A375 (cell line): ENCODE results near the gene AURKAIP1. TPM values are rescaled to one million over a fixed set of nuclear protein-coding genes. Genes with fewer than 3 reads are reported as not detected.

Experiments
- total RNA-seq: library from RNA; depleted of rRNA; stranded (reverse); fragments of >200 nt; shearing (Covaris generic); gene quantifications from 2 replicates; pipeline ENCODE4 v1.2.3, GENCODE V29; 2014; rRNA removed

AURKAIP1 gene
- 307 and 311 TPM in 2 replicates for total RNA-seq

DNA sequence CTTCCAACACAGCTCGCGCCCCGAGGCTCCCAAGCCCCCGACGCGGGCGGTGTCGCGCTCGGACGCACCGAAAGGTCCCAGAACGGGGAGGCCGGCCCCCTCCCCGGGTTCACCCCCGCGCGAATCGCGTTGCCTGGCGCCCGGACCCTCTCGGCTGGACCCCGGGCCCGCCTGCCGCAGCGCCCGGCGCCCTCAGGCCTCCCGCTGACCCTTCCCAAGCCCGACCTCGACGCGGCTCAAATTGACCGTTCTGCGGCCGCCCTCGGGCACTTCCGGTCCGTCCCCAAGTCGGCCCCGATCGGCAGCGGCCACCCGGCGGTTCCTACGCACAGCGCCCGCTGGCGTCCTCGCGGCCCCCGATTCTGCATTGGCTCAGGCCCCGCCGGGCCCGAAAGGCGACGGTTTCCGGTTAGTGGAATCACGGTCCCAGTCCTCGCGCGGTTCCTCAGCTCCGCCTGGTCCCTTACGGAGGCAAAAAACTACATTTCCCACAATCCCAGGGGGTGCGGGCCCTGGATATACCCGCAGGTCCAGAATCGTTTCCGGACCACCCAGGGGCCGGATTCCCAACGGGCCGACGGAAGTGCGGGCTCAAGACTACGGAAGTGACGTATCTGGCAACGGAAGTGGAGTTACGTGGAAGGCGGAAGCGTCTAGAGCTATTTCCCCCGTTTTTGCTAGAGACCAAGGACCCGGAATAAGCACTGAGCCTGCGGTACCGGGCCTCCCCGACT is at the start of gene AURKAIP1:
Gene AURKAIP1, minus strand, starts transcription at position 279 of the 734 bp plus-strand sequence. CDS start 451 bp downstream, outside the sequence.

GRCh38 chr1:1421147-1421906 is 46.3 kb upstream of the AURKAIP1 start, which contains the start of gene ANKRD65:
TSS of gene ANKRD65 (minus strand) at chr1:1421276. CDS start at chr1:1421005, 271 bp downstream.

DNA sequence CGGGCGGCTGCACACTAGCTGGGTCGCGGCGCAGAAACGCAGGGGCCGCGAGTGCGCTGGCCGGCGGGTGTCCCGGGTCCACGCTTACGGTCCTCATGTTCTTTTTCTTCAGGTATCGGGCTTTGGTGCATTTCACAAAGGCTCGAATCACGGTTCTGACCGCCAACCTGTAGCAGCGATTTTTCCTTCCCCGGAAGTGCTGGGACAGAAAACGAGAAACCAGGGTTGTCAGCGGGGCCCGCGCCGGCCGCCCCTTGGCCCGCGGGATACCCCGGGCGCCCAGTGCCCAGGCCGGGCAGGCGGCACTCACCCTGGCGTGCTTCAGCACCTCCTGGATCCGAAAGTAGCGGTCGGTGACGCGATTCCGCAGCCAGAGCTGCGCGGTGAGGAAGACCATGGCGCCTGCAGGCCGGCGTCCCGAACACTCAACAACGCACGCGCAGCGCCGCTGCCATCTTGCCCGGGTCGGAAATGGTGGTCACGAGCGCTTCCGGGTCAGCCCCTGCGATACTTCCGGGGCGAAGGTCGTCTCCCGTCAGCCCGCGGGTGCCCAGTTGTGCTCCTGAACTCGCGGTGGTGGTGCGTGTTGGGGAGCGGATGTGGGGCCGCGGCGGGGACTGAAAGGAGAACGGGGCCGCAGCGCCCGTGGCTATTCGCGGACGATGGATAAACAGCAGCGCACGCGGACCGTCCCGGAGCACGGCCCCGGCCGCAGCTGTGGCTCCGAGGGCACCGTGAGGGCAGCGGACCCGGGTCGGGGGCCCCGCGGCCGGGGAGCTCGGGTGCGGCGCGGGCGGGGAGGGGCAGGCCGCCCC is 32.0 kb upstream of the AURKAIP1 start, which contains the start of gene MRPL20:
Gene MRPL20, minus strand, starts transcription at position 473 of the 815 bp plus-strand sequence. Its CDS starts 76 bp downstream, at position 397.

GRCh38 chr1:1399187-1399871 is 24.3 kb upstream of the AURKAIP1 start, which contains the start of gene CCNL2:
TSS of gene CCNL2 (minus strand) at chr1:1399335. CDS start at chr1:1399306, 29 bp downstream.

GRCh38 chr1:1358433-1359271 is 16.4 kb downstream of the AURKAIP1 start, which contains the start of gene MXRA8:
TSS of gene MXRA8 (minus strand) at chr1:1358555. CDS start at chr1:1358504, 51 bp downstream.

GRCh38 chr1:1349256-1350012 is 25.6 kb downstream of the AURKAIP1 start, which contains the start of gene DVL1:
TSS of gene DVL1 (minus strand) at chr1:1349418. CDS start at chr1:1349065, 353 bp downstream.

DNA sequence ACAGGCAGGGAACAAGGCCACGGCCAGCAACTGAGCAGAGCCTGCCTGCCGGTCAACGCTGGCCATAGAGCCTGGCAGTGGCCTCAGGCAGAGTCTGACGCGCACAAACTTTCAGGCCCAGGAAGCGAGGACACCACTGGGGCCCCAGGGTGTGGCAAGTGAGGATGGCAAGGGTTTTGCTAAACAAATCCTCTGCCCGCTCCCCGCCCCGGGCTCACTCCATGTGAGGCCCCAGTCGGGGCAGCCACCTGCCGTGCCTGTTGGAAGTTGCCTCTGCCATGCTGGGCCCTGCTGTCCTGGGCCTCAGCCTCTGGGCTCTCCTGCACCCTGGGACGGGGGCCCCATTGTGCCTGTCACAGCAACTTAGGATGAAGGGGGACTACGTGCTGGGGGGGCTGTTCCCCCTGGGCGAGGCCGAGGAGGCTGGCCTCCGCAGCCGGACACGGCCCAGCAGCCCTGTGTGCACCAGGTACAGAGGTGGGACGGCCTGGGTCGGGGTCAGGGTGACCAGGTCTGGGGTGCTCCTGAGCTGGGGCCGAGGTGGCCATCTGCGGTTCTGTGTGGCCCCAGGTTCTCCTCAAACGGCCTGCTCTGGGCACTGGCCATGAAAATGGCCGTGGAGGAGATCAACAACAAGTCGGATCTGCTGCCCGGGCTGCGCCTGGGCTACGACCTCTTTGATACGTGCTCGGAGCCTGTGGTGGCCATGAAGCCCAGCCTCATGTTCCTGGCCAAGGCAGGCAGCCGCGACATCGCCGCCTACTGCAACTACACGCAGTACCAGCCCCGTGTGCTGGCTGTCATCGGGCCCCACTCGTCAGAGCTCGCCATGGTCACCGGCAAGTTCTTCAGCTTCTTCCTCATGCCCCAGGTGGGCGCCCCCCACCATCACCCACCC is 43.7 kb downstream of the AURKAIP1 start, which contains the start of gene TAS1R3:
Gene TAS1R3, plus strand, starts transcription at position 213 of the 898 bp plus-strand sequence. Its CDS starts 66 bp downstream, at position 279.

GRCh38 chr1:1324524-1325287 is 50.3 kb downstream of the AURKAIP1 start, which contains the start of the genes CPTP and INTS11:
TSS of gene CPTP (plus strand) at chr1:1324802. CDS start at chr1:1326911, 2,109 bp downstream.
TSS of gene INTS11 (minus strand) at chr1:1324660. CDS start at chr1:1324608, 52 bp downstream.

Other genes with a start within 250 kb of the AURKAIP1 start
- not detected in 2 replicates for gene TTLL10, start 201.3 kb downstream of the AURKAIP1 start, total RNA-seq
- not detected in 2 replicates for gene TNFRSF18, start 168.6 kb downstream of the AURKAIP1 start, total RNA-seq
- gene TNFRSF4, start 161.1 kb downstream of the AURKAIP1 start, total RNA-seq = not detected in 2 replicates
- 86.0 and 88.9 TPM in 2 replicates for gene SDF4, start 143.2 kb downstream of the AURKAIP1 start, total RNA-seq
- gene B3GALT6, start 143.0 kb downstream of the AURKAIP1 start, total RNA-seq = 28.7 and 31.5 TPM in 2 replicates
- 2.5 and 7.0 TPM in 2 replicates for gene C1QTNF12, start 128.5 kb downstream of the AURKAIP1 start, total RNA-seq
- 97.6 and 120 TPM in 2 replicates for gene UBE2J2, start 101.4 kb downstream of the AURKAIP1 start, total RNA-seq
- gene SCNN1D, start 94.8 kb downstream of the AURKAIP1 start, total RNA-seq = 1.2 and 2.1 TPM in 2 replicates
- gene ACAP3, start 67.3 kb downstream of the AURKAIP1 start, total RNA-seq = 30.1 and 39.1 TPM in 2 replicates
- 34.9 and 47.2 TPM in 2 replicates for gene PUSL1, start 66.6 kb downstream of the AURKAIP1 start, total RNA-seq
- gene INTS11, start 50.5 kb downstream of the AURKAIP1 start, total RNA-seq = 138 and 141 TPM in 2 replicates
- gene CPTP, start 50.4 kb downstream of the AURKAIP1 start, total RNA-seq = 18.9 and 23.5 TPM in 2 replicates
- 0.30 and 0.56 TPM in 2 replicates for gene TAS1R3, start 43.9 kb downstream of the AURKAIP1 start, total RNA-seq
- gene DVL1, start 25.8 kb downstream of the AURKAIP1 start, total RNA-seq = 115 TPM in 2 replicates
- 0.77 TPM in 1 of 2 replicates, not detected in the other for gene MXRA8, start 16.7 kb downstream of the AURKAIP1 start, total RNA-seq
- 221 and 241 TPM in 2 replicates for gene CCNL2, start 24.1 kb upstream of the AURKAIP1 start, total RNA-seq
- 286 and 336 TPM in 2 replicates for gene MRPL20, start 32.1 kb upstream of the AURKAIP1 start, total RNA-seq
- not detected in 2 replicates for gene ANKRD65, start 46.1 kb upstream of the AURKAIP1 start, total RNA-seq
- gene VWA1, start 60.5 kb upstream of the AURKAIP1 start, total RNA-seq = 1.9 and 4.9 TPM in 2 replicates
- not detected in 2 replicates for gene ATAD3C, start 74.5 kb upstream of the AURKAIP1 start, total RNA-seq
- 52.9 and 59.0 TPM in 2 replicates for gene ATAD3B, start 96.6 kb upstream of the AURKAIP1 start, total RNA-seq
- gene ATAD3A, start 137.0 kb upstream of the AURKAIP1 start, total RNA-seq = 102 and 114 TPM in 2 replicates
- 0.27 TPM in 1 of 2 replicates, not detected in the other for gene TMEM240, start 165.4 kb upstream of the AURKAIP1 start, total RNA-seq
- gene SSU72, start 199.7 kb upstream of the AURKAIP1 start, total RNA-seq = 106 and 107 TPM in 2 replicates
- 3.6 and 6.1 TPM in 2 replicates for gene FNDC10, start 224.9 kb upstream of the AURKAIP1 start, total RNA-seq
- 56.6 and 59.9 TPM in 2 replicates for gene MIB2, start 240.3 kb upstream of the AURKAIP1 start, total RNA-seq